Endothelial cell of umbilical vein (primary cell): ENCODE measurements around the gene SLC36A4. TPM values are rescaled to one million over a fixed set of nuclear protein-coding genes. Genes with fewer than 3 reads are reported as not detected.

Source experiments
- BruUV-seq: library from RNA; stranded (reverse); fragments of 400-500 nt; replicated peaks from 2 replicates; lab custom pipeline; 2021; lab: Mats Ljungman, UMichigan
- CTCF ChIA-PET: fragments of 300-600, 350-600 bp; sonication (Branson Sonifier 250); formaldehyde crosslinking; loops from one replicate; lab custom pipeline; 2021; ENCODE audit warnings: antibody characterized with exemption, inconsistent platforms; lab: Charles Lee
- POLR2A ChIA-PET: fragments of 300-600, 350-600 bp; sonication (Branson Sonifier 250); formaldehyde crosslinking; loops from one replicate; lab custom pipeline; 2021; ENCODE audit warnings: antibody characterized with exemption, inconsistent platforms; lab: Charles Lee
- DNase-seq: peaks from one replicate; pipeline ENCODE4 v3.0.0-alpha.2; 2011; ENCODE audit warnings: low read depth, low spot score
- FAIRE-seq: peaks from 2 replicates; lab custom pipeline; 2011; peaks lifted over from hg19 to GRCh38; lab: Jason Lieb, UNC
- H2AFZ ChIP-seq: 2 replicates; pipeline ENCODE4 v1.6.0; 2012; ENCODE audit warnings: low read depth, low read length, control low read depth, inconsistent platforms
- H3K27ac ChIP-seq: 2 replicates; pipeline ENCODE4 v1.5.1; 2011; ENCODE audit warnings: low read depth, mild to moderate bottlenecking, control low read depth, low read length, moderate library complexity; ENCODE audit not compliant: insufficient read depth
- H3K27me3 ChIP-seq, 2 experiments: 2 replicates each; pipeline versions ENCODE4 v1.6.0 to v1.6.1; 2011; ENCODE audit warnings: low read length in 2 of 2, mixed read lengths in 1 of 2; ENCODE audit not compliant: control insufficient read depth in 2 of 2, insufficient read depth in 2 of 2
- H3K36me3 ChIP-seq, 2 experiments: 2 replicates in 1 of 2; 3 replicates in 1 of 2; pipeline ENCODE4 v1.5.1; 2011; ENCODE audit warnings: low read length in 2 of 2, mild to moderate bottlenecking in 1 of 2, moderate library complexity in 1 of 2; ENCODE audit not compliant: control insufficient read depth in 2 of 2, insufficient read depth in 2 of 2; ENCODE audit errors: extremely low read depth in 1 of 2
- H3K4me1 ChIP-seq: 3 replicates; pipeline ENCODE4 v1.5.1; 2011; ENCODE audit warnings: mild to moderate bottlenecking, low read length; ENCODE audit not compliant: control insufficient read depth, insufficient read depth; ENCODE audit errors: extremely low read depth
- H3K4me2 ChIP-seq: 2 replicates; pipeline ENCODE4 v1.6.1; 2011; ENCODE audit warnings: low read length, control low read depth, mixed read lengths; ENCODE audit not compliant: insufficient read depth
- H3K4me3 ChIP-seq, 3 experiments: fragments of 200-600 bp in 1 of 3; sonication (generic), shearing (Covaris generic) in 1 of 3; replicated peaks in 1 of 3; 2 replicates each; pipeline ENCODE4 v1.5.1; 2011 to 2016; ENCODE audit warnings: control low read depth in 3 of 3, low read length in 3 of 3, mild to moderate bottlenecking in 2 of 3, inconsistent platforms in 1 of 3, low read depth in 1 of 3, moderate library complexity in 1 of 3; ENCODE audit not compliant: insufficient read depth in 1 of 3
- H3K79me2 ChIP-seq: 2 replicates; pipeline ENCODE4 v1.6.0; 2012; ENCODE audit warnings: low read length, inconsistent platforms; ENCODE audit not compliant: control insufficient read depth, insufficient read depth
- H3K9ac ChIP-seq: replicated peaks from 2 replicates; pipeline ENCODE3; 2011; ENCODE audit warnings: low read length, control low read depth; ENCODE audit not compliant: insufficient read depth; ENCODE audit errors: extremely low read depth
- H3K9me1 ChIP-seq: replicated peaks from 3 replicates; pipeline ENCODE4 v1.6.0; 2011; ENCODE audit warnings: mild to moderate bottlenecking, low read length; ENCODE audit not compliant: control insufficient read depth, insufficient read depth; ENCODE audit errors: extremely low read depth
- H3K9me3 ChIP-seq: replicated peaks from 2 replicates; pipeline ENCODE4 v1.5.1; 2012; ENCODE audit warnings: low read length, inconsistent platforms; ENCODE audit not compliant: control insufficient read depth, insufficient read depth
- H4K20me1 ChIP-seq: replicated peaks from 2 replicates; pipeline ENCODE3; 2011; ENCODE audit warnings: mild to moderate bottlenecking, low read length; ENCODE audit not compliant: control insufficient read depth, insufficient read depth; ENCODE audit errors: extremely low read depth
- EZH2 ChIP-seq: IDR thresholded peaks from 2 replicates; pipeline ENCODE4 v1.6.1; 2012; ENCODE audit warnings: borderline replicate concordance, low read depth, mild to moderate bottlenecking, moderate library complexity, low read length, inconsistent platforms; ENCODE audit not compliant: severe bottlenecking
- FOS ChIP-seq: IDR thresholded peaks from 2 replicates; pipeline ENCODE4 v1.6.1; 2011; ENCODE audit warnings: mild to moderate bottlenecking, low read length, moderate library complexity, borderline replicate concordance; ENCODE audit not compliant: insufficient read depth
- GATA2 ChIP-seq: IDR thresholded peaks from 2 replicates; pipeline ENCODE4 v1.7.0; 2011; ENCODE audit warnings: low read depth, mild to moderate bottlenecking, moderate library complexity, mixed read lengths, low read length; ENCODE audit not compliant: insufficient read length, insufficient read depth
- JUN ChIP-seq: IDR thresholded peaks from 2 replicates; pipeline ENCODE4 v1.6.1; 2011; ENCODE audit warnings: borderline replicate concordance, low read depth; ENCODE audit not compliant: insufficient read length, insufficient read depth
- MYC ChIP-seq: IDR thresholded peaks from one replicate; pipeline ENCODE4 v1.6.1; 2011; ENCODE audit warnings: mild to moderate bottlenecking, low read depth, low read length
- POLR2A ChIP-seq: IDR thresholded peaks from 2 replicates; pipeline ENCODE4 v1.6.1; 2012; ENCODE audit warnings: low read depth, mild to moderate bottlenecking, control low read depth, low read length
- POLR2AphosphoS5 ChIP-seq: IDR thresholded peaks from 2 replicates; pipeline ENCODE4 v1.6.1; 2012; ENCODE audit warnings: low read depth, mild to moderate bottlenecking, control low read depth, low read length, moderate library complexity; ENCODE audit not compliant: insufficient read depth
- dilution Hi-C: fragments of 300-500 bp; cut with MboI; formaldehyde crosslinking; loops from one replicate; pipeline ENCODE4 v1.15.0; 2019; ENCODE audit warnings: low sequenced_read_pairs; ENCODE audit not compliant: extremely low pct_ligation_motif_present
- intact Hi-C: fragments of 100-400 bp; cut with micrococcal nuclease; formaldehyde crosslinking; loops from one replicate; pipeline ENCODE4 v1.10.0; 2022
- polyA plus RNA-seq, 4 experiments: library from polyadenylated mRNA; depleted of rRNA in 3 of 4; stranded (reverse) in 3 of 4; unstranded in 1 of 4; fragments of >200 nt; gene quantifications; 2 replicates each; pipeline versions ENCODE4 v1.2.1 to v1.2.3, GENCODE V29; 2011 to 2012; ENCODE audit warnings: missing spikeins in 1 of 4
- total RNA-seq: library from RNA; stranded (reverse); gene quantifications from 2 replicates; pipeline ENCODE4 v1.2.3, GENCODE V29; 2021
- TF ChIP-seq, protein P1 (sequence below): IDR thresholded peaks from 2 replicates; pipeline ENCODE4 v1.6.1; 2011; ENCODE audit not compliant: insufficient read depth, insufficient read length
- TF ChIP-seq, protein P2 (sequence below), 2 donors: IDR thresholded peaks; 1 replicate in 1 of 2; 2 replicates in 1 of 2; pipeline ENCODE4 v1.5.1; 2011; ENCODE audit warnings: low read length in 2 of 2, mild to moderate bottlenecking in 2 of 2, moderate library complexity in 2 of 2, control low read depth in 1 of 2, inconsistent platforms in 1 of 2, low read depth in 1 of 2; ENCODE audit not compliant: insufficient read depth in 1 of 2; ENCODE audit errors: extremely low read depth in 1 of 2

SLC36A4 gene
- total and polyA plus RNA-seq, 2 donors (not counting 3 experiments of a cell fraction or from before 2014, with no cell fraction given) = 8.5 to 16.8 TPM

DNA sequence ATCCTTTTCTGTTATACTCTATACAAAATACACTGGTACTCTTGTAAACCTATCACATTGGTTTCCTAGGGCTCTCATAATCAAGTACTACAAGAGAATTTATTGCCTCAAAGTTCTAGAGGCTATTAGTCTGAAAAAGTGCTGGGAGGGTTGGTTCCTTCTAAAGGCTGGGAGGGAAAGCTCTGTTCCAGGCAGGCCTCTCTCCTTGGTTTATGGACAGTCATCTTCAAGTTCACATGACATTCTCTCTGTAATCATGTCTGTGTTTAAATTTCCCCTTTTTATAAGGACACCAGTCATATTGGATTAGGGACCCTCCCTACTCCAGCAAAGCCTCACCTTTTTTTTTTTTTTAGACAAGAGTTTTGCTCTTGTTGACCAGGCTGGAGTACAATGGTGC lies 9.1 kb downstream of the SLC36A4 start:
- Histone ChIP-seq H3K9me3 (no peaks in the 10 kb centered on the region), H3K27me3 (no peaks in the 10 kb centered on the region), H4K20me1 (no peaks in the 10 kb centered on the region), H3K4me3 (no peak overlapping the region), H3K27ac (no peak overlapping the region), H3K4me2 (no peak overlapping the region), H3K9ac (no peak overlapping the region), H3K9me1 (no peaks in the 10 kb centered on the region), H3K36me3 (no peaks in the 10 kb centered on the region), H2AFZ (no peak overlapping the region), H3K79me2 (peaks cover 2% of the 10 kb centered on the region), H3K4me1 (no peaks in the 10 kb centered on the region)
- BruUV-seq = no TSS peak
- FAIRE-seq (no peak), DNase-seq (no peak)
- TF ChIP-seq MYC (no peak), POLR2AphosphoS5 (no peak), POLR2A (no peak), GATA2 (no peak), FOS (no peak), JUN (no peak), EZH2 (no peak)
- TF ChIP-seq, protein P1, sequence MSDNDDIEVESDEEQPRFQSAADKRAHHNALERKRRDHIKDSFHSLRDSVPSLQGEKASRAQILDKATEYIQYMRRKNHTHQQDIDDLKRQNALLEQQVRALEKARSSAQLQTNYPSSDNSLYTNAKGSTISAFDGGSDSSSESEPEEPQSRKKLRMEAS = no peak
- TF ChIP-seq, protein P2, sequence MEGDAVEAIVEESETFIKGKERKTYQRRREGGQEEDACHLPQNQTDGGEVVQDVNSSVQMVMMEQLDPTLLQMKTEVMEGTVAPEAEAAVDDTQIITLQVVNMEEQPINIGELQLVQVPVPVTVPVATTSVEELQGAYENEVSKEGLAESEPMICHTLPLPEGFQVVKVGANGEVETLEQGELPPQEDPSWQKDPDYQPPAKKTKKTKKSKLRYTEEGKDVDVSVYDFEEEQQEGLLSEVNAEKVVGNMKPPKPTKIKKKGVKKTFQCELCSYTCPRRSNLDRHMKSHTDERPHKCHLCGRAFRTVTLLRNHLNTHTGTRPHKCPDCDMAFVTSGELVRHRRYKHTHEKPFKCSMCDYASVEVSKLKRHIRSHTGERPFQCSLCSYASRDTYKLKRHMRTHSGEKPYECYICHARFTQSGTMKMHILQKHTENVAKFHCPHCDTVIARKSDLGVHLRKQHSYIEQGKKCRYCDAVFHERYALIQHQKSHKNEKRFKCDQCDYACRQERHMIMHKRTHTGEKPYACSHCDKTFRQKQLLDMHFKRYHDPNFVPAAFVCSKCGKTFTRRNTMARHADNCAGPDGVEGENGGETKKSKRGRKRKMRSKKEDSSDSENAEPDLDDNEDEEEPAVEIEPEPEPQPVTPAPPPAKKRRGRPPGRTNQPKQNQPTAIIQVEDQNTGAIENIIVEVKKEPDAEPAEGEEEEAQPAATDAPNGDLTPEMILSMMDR (IDR thresholded peaks at IDR 0.05; ENCODE audit: extremely low read depth in 1 of 2, insufficient read depth in 1 of 2, low read depth in 1 of 2, low read length in 2 of 2) = no peak
- intact Hi-C loops (no loop called here), dilution Hi-C loops (no loop called here)
- ChIA-PET POLR2A (no interaction called here), CTCF (no interaction called here)
